HG03135 (cell line): Measurements from ENCODE around the gene HOXD9.
A peak's percentile ranks its signal among the peaks of the same experiment; 100 is the strongest.

Experiments used
- ATAC-seq: cut with Tn5 transposase; IDR thresholded peaks from one replicate; pipeline ENCODE4 v1.9.1; 2021; ENCODE audit warnings: mild to moderate bottlenecking, moderate library complexity; ENCODE audit not compliant: unreplicated experiment

HOXD9 gene

DNA sequence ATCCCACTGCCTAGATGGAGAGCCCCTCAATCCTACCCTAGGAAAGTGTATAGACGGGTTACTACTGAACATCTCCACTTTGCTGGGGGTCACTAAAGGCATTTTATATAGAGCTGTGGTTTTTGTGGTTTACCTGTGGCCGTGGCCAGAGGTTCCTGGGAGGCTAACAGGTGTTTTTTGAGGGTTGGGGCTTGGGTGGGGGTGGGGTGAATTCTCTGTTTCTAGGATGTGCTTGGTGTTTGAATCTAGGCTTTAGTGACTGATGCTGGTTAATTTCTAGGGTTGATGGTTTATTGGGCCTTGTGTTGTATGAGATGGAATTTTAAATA, 14.7 kb downstream of the HOXD9 start:
- no peak for ATAC-seq

DNA sequence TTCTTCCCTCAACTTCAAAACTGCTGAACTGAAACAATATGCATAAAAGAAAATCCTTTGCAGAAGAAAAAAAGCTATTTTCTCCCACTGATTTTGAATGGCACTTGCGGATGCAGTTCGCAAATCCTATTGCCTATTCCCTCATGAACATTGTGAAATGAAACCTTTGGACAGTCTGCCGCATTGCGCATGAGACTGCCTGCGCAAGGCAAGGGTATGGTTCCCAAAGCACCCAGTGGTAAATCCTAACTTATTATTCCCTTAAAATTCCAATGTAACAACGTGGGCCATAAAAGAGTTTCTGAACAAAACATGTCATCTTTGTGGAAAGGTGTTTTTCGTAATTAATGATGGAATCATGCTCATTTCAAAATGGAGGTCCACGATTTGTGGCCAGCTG, 15.4 kb downstream of the HOXD9 start:
- ATAC-seq = no peak

DNA sequence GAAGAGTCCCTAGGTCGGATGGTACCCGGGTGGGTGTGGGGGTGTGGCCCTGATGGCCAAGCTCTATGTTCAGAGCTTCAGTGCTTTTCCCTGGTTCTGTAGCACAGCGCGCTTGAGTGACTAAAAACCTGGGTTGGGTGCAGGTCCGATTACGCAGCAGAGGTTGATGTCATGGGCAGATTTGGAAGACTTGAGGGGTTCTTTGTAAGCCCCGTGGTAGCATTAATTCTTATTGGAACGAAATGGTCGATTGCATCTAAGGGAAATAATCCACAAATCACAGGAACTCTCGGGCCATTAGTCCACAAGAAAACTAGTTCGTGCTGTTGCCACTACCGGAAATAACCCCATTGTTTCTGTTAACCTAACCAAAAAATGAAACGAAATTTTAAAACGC, 16.0 kb downstream of the HOXD9 start:
- no peak for ATAC-seq

GRCh38 chr2:176138923-176139660, 16.6 kb downstream of the HOXD9 start:
- no peak for ATAC-seq

- no peak for ATAC-seq
These were observed 17.4 kb downstream of the HOXD9 start for GRCh38 chr2:176139661-176140512.

DNA sequence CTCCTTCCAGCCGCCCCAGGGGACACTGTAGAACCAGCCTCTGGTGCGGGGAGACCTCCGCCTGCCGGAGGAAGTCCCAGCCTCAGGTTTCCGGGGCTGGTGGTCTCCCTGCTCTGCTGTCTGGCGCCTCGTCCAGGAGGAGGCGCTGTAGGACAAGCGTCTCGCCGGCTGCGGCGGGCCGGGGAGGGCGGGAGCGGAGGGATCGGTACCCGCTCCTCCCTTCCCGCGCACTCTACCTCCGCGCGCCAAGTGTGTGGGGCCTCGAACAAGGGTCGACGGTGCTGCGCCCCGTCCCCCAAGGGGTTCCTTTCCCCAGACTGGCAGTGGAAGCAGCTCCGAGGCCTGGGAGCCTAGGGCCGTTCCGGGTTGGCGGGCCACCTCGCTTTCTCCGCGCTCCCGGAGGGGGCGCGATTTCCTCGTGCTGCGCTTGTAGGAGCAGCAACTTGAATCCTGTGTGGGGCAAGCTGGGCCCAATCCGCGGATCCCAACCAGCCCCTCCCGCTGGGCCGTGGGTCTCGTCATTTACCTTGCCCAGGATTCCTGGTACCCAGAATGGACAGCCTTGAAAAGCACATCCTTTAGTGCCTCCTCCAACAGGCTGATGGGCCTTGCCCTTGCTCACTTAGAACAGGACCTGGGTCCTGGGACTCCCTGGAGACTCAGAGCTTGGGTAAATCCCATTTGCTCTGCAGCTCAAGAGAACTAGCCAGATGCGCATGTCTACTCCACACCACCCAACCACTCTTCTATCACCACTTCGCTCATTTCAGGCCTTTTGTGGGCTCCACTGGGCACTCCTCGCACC, 18.2 kb downstream of the HOXD9 start:
- ATAC-seq = peak; percentile 92

GRCh38 chr2:176142281-176142680, 19.8 kb downstream of the HOXD9 start:
- ATAC-seq = no peak

DNA sequence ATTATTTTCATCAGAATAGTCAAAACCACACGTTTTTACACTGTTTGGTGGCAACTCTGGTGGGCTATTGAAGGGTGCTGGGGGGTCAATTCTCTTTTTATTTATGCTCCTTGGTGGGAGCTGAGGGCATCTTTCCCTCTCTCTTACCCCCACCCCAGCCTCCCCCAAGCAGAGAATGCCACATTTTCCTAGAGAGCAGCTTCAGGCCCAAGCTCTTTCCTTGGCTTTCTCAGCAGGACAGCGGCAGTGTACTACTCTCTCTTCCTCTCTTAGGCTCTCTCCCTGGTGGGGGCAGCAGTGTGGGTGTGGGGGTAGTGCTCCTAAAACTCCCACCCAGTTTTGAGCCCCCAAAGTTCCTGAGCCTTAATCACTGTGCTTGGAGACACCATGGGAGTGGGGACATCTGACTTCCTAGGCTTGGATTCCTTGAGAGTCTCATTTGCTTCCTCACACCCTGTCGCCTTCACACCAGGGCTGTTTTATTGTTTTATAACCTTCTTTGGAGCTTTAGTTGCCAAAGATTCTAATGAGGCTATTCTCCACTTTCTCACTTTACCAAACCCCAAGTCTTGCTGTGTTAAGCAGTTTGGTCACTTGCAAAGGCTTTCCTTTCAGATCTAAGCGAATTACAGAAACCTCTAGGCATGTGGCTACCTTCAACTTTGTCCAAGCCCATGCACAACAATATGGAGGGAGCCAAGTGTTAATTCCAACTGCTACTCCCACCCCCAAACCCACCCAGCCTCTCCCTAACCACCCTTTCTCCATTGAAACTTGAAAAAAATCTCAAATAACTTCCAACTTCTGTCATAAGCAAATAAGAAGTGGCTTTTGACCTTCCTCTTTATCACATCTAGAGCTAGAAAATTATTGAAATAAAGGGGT, 22.8 kb downstream of the HOXD9 start:
- ATAC-seq = no peak

DNA sequence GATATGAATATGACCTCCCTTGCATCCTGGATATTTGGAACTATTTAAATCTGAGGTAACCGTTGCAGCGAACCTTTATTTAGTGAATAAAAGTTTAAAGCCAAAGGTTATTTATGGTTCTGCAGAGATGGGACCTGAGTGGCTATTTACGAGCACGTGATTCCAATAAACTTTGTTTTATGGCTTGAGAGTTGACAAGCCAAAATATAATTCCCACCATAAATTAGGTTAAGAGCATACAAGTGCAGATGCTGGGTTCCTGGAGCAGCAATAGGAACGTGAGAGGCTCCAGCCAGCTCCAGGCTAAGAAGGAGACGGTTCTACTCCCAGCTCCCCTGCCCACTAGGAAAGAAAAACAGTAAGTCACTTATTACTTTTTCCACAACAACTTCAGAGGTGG, 23.6 kb downstream of the HOXD9 start:
- no peak for ATAC-seq

DNA sequence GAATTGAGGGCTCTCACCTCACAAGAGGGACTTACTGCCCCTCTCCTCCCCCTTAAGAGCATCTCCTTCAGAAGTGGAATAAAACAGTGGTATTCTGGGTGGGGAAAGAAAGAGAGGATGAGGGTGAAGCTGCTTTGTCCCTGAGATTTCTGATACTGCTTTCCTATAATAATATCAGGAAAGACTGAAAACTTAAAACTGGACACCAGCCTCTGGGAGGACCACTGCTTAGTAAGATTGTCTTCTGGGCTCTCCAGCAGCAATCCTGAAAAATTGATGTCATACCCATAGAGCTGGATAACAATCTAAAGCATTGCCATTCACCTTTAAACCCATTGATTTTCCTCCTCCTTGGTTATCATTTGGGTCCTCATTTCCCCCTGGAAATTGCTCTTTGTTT, 24.1 kb downstream of the HOXD9 start:
- ATAC-seq = no peak

GRCh38 chr2:176147210-176147799, 24.8 kb downstream of the HOXD9 start:
- ATAC-seq = no peak

- ATAC-seq = no peak
These were observed 25.4 kb downstream of the HOXD9 start for GRCh38 chr2:176147800-176148496.

GRCh38 chr2:176148751-176149421, 26.4 kb downstream of the HOXD9 start:
- ATAC-seq = no peak

GRCh38 chr2:176149481-176149938, 27.0 kb downstream of the HOXD9 start:
- no peak for ATAC-seq

GRCh38 chr2:176149939-176150583, 27.5 kb downstream of the HOXD9 start:
- no peak for ATAC-seq

DNA sequence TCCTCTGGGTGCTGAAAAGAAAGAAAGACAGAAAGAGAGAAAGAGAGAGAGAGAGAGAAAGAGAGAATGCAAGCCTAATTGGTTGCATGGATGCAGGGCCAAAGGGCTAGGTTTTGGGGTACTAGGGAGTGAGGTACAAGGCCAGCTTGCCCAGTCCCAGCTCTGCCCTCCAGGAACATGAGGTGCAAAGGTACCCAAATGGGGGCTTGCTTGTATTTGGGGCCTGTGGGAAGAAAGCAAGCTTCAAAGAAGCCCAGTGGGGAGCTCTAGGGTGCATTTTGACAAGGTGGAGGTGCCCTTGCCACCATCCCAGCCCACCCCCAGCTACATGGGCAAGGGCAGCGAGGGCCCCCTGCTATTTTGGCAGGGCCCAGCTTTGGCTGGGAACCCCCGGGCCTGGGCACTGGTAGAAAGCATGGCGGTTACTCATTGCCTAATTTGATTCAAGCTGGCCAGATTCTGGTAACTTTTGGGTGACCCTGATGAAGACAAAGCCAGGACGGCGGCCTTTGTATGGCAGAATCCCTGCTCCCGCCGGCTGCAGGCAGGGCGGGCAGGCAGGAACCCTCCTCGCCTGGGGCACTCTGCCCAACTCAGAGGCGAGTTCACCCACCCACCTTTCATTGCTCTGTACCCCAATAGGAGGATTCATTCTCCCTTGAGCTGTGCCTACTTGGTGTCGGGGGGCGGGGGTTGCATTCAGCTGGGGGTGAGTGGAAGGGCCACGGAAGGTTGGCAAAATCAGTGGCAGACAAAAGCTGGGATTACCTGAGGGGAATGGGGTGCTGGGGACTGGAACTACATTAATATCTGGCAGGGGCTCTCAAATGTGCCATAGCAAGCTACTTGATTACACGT, 28.3 kb downstream of the HOXD9 start:
- no peak for ATAC-seq

GRCh38 chr2:176151442-176152287, 29.1 kb downstream of the HOXD9 start, which contains the start of gene HOXD4:
HOXD4 (plus strand) TSS chr2:176151550; CDS start chr2:176151634, 84 bp downstream.
- no peak for ATAC-seq
